Panc1 (cell line): ENCODE data around the gene HSP90AA1. TPM values are rescaled to one million over a fixed set of nuclear protein-coding genes. Genes with fewer than 3 reads are reported as not detected.

ENCODE experiments used
- ATAC-seq: fragments of 200-7000 bp; cut with Tn5 transposase; 2 replicates; pipeline ENCODE4 v1.9.1; 2020; ENCODE audit warnings: mild to moderate bottlenecking, moderate library complexity
- BruUV-seq: library from RNA; stranded (reverse); fragments of 400-500 nt; replicated peaks from 2 replicates; lab custom pipeline; 2021; lab: Mats Ljungman, UMichigan
- CTCF ChIA-PET: fragments of 300-600 bp; sonication (Branson Sonifier 250); formaldehyde crosslinking; loops from one replicate; lab custom pipeline; 2022; ENCODE audit warnings: antibody characterized with exemption; lab: Charles Lee
- POLR2A ChIA-PET: fragments of 300-600 bp; sonication (Branson Sonifier 250); formaldehyde crosslinking; loops from one replicate; lab custom pipeline; 2022; ENCODE audit warnings: antibody characterized with exemption; lab: Charles Lee
- DNase-seq: peaks from one replicate; pipeline ENCODE4 v3.0.0-alpha.2; 2010; ENCODE audit warnings: low read depth, low spot score
- H3K27ac ChIP-seq: 2 replicates; pipeline ENCODE4 v1.5.1; 2011; ENCODE audit warnings: mild to moderate bottlenecking, low read length, inconsistent platforms
- H3K27me3 ChIP-seq: fragments of 200-500 bp; sonication (Bioruptor generic); 2 replicates; pipeline ENCODE4 v1.6.0; 2014; ENCODE audit warnings: low read length, inconsistent platforms; ENCODE audit not compliant: control insufficient read depth, insufficient read depth
- H3K36me3 ChIP-seq: fragments of 200-500 bp; sonication (Bioruptor generic); 2 replicates; pipeline ENCODE4 v1.5.1; 2014; ENCODE audit warnings: inconsistent platforms, mild to moderate bottlenecking, low read length, moderate library complexity; ENCODE audit not compliant: control insufficient read depth, insufficient read depth
- H3K4me1 ChIP-seq: 2 replicates; pipeline ENCODE4 v1.5.1; 2011; ENCODE audit warnings: inconsistent platforms, mild to moderate bottlenecking, low read length, moderate library complexity; ENCODE audit not compliant: control insufficient read depth, insufficient read depth
- H3K4me3 ChIP-seq, 2 experiments: 2 replicates each; pipeline ENCODE4 v1.5.1; 2011 to 2012; ENCODE audit warnings: low read depth in 2 of 2, low read length in 2 of 2, mild to moderate bottlenecking in 2 of 2, inconsistent platforms in 1 of 2, moderate library complexity in 1 of 2
- H3K9me3 ChIP-seq: fragments of 200-500 bp; sonication (Bioruptor generic); 2 replicates; pipeline ENCODE4 v1.5.1; 2014; ENCODE audit warnings: low read depth, mild to moderate bottlenecking, inconsistent platforms, low read length, moderate library complexity; ENCODE audit not compliant: control insufficient read depth, insufficient read depth
- POLR2AphosphoS5 ChIP-seq: IDR thresholded peaks from 2 replicates; pipeline ENCODE4 v1.6.1; 2012; ENCODE audit warnings: mild to moderate bottlenecking, low read depth, low read length, moderate library complexity
- SIN3A ChIP-seq: IDR thresholded peaks from 2 replicates; pipeline ENCODE4 v1.6.1; 2012; ENCODE audit warnings: low read depth, mild to moderate bottlenecking, low read length, moderate library complexity, borderline replicate concordance; ENCODE audit not compliant: insufficient read depth
- TCF7L2 ChIP-seq: IDR thresholded peaks from 2 replicates; pipeline ENCODE4 v1.6.1; 2011; ENCODE audit warnings: mild to moderate bottlenecking, low read depth, low read length, inconsistent platforms
- in situ Hi-C: cut with HindIII; loops from 2 replicates; pipeline ENCODE4 v1.10.0; 2016; ENCODE audit warnings: low sequenced_read_pairs, low pct_unique_long_range_greater_than_20kb
- intact Hi-C: fragments of 100-400 bp; cut with micrococcal nuclease; formaldehyde crosslinking; loops from one replicate; pipeline ENCODE4 v1.10.0; 2022; ENCODE audit not compliant: unreplicated experiment
- total RNA-seq: library from RNA; stranded (reverse); gene quantifications from one replicate; pipeline ENCODE4 v1.2.1, GENCODE V29; 2021; ENCODE audit not compliant: unreplicated experiment
- TF ChIP-seq, protein P1 (sequence below), 2 experiments: IDR thresholded peaks; 2 replicates each; pipeline ENCODE4 v1.6.1; 2011 to 2012; ENCODE audit warnings: low read depth in 2 of 2, control low read depth in 1 of 2, low read length in 1 of 2, mild to moderate bottlenecking in 1 of 2, moderate library complexity in 1 of 2; ENCODE audit not compliant: insufficient read depth in 1 of 2
- TF ChIP-seq, protein P2 (sequence below): fragments of 450-650 bp; IDR thresholded peaks from 2 replicates; pipeline ENCODE4 v1.5.1; 2017; ENCODE audit warnings: mild to moderate bottlenecking

The HSP90AA1 gene
- total RNA-seq, 1 experiment from 2014 or later = 383 TPM

DNA sequence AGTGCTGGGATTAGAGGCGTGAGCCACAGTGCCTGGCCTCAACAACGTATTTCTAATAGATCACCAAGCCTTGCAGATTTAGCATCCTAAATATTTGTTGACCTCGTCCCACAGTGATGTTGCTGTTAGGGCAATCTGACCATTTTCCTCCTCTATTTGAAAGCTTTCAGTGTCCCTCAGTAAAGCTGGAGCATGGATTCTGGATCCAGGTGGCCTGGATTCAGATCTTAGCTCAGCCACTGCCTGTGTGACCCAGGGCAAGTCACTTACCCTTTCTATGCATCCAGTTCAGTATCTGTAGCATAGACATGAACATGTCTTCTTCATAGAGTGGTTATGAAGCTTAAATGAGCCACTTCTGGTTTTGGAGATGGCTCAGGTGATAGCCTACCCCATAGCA is 3.9 kb upstream of the HSP90AA1 start:
- DNase-seq (no peak), ATAC-seq (no peak)
- intact Hi-C loops = no loop called here
- TF ChIP-seq SIN3A (no peak), POLR2AphosphoS5 (no peak), TCF7L2 (no peak)
- TF ChIP-seq, protein P1, sequence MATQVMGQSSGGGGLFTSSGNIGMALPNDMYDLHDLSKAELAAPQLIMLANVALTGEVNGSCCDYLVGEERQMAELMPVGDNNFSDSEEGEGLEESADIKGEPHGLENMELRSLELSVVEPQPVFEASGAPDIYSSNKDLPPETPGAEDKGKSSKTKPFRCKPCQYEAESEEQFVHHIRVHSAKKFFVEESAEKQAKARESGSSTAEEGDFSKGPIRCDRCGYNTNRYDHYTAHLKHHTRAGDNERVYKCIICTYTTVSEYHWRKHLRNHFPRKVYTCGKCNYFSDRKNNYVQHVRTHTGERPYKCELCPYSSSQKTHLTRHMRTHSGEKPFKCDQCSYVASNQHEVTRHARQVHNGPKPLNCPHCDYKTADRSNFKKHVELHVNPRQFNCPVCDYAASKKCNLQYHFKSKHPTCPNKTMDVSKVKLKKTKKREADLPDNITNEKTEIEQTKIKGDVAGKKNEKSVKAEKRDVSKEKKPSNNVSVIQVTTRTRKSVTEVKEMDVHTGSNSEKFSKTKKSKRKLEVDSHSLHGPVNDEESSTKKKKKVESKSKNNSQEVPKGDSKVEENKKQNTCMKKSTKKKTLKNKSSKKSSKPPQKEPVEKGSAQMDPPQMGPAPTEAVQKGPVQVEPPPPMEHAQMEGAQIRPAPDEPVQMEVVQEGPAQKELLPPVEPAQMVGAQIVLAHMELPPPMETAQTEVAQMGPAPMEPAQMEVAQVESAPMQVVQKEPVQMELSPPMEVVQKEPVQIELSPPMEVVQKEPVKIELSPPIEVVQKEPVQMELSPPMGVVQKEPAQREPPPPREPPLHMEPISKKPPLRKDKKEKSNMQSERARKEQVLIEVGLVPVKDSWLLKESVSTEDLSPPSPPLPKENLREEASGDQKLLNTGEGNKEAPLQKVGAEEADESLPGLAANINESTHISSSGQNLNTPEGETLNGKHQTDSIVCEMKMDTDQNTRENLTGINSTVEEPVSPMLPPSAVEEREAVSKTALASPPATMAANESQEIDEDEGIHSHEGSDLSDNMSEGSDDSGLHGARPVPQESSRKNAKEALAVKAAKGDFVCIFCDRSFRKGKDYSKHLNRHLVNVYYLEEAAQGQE (IDR thresholded peaks at IDR 0.05; ENCODE audit: insufficient read depth in 1 of 2, low read depth in 2 of 2, low read length in 1 of 2) = no peak
- TF ChIP-seq, protein P2, sequence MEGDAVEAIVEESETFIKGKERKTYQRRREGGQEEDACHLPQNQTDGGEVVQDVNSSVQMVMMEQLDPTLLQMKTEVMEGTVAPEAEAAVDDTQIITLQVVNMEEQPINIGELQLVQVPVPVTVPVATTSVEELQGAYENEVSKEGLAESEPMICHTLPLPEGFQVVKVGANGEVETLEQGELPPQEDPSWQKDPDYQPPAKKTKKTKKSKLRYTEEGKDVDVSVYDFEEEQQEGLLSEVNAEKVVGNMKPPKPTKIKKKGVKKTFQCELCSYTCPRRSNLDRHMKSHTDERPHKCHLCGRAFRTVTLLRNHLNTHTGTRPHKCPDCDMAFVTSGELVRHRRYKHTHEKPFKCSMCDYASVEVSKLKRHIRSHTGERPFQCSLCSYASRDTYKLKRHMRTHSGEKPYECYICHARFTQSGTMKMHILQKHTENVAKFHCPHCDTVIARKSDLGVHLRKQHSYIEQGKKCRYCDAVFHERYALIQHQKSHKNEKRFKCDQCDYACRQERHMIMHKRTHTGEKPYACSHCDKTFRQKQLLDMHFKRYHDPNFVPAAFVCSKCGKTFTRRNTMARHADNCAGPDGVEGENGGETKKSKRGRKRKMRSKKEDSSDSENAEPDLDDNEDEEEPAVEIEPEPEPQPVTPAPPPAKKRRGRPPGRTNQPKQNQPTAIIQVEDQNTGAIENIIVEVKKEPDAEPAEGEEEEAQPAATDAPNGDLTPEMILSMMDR = no peak
- H3K36me3 ChIP-seq = peaks cover 5% of the 10 kb centered on the region; the same call in 1 of the 2 replicates
- no peaks in the 10 kb centered on the region for H3K9me3 ChIP-seq
- BruUV-seq = no TSS peak
- H3K4me3 ChIP-seq = no peak overlapping the region
- CTCF ChIA-PET = interaction anchor here (0.7 kb wide), 1 partner anchor 18 kb away, joined by 3 read pairs; no protein-coding TSS in a partner anchor
- H3K27me3 ChIP-seq = no peaks in the 10 kb centered on the region
- in situ Hi-C loops = no loop called here
- H3K27ac ChIP-seq = no peak overlapping the region
- POLR2A ChIA-PET = interaction anchor here (0.5 kb wide), 1 partner anchor 214 kb away, joined by 8 read pairs; the partner anchor contains the start of gene MOK
- H3K4me1 ChIP-seq = peaks cover 10% of the 10 kb centered on the region; the same call in 1 of the 2 replicates

- ATAC-seq (no peak), DNase-seq (no peak)
- intact Hi-C loops = no loop called here
- ChIA-PET CTCF (interaction anchor here (0.7 kb wide), 1 partner anchor 17 kb away, joined by 3 read pairs; no protein-coding TSS in a partner anchor), POLR2A (no interaction called here)
- TF ChIP-seq TCF7L2 (no peak), POLR2AphosphoS5 (no peak), SIN3A (no peak)
- TF ChIP-seq, protein P1 (IDR thresholded peaks at IDR 0.05; ENCODE audit: insufficient read depth in 1 of 2, low read depth in 2 of 2, low read length in 1 of 2) = no peak
- TF ChIP-seq, protein P2 = no peak
- in situ Hi-C loops = no loop called here
- no TSS peak for BruUV-seq
- Histone ChIP-seq H3K27ac (no peak overlapping the region), H3K4me1 (peaks cover 12% of the 10 kb centered on the region; the same call in 1 of the 2 replicates), H3K36me3 (peaks cover 9% of the 10 kb centered on the region), H3K4me3 (no peak overlapping the region), H3K9me3 (no peaks in the 10 kb centered on the region), H3K27me3 (no peaks in the 10 kb centered on the region)
Measured at GRCh38 chr14:102089621-102090343, 2.9 kb upstream of the HSP90AA1 start.
